Measurements from ENCODE around the gene OR2T1.
"Not testable (repeated sequence)": the region's sequence is repeated elsewhere in the genome, so short reads cannot be mapped to it uniquely, and the experiment has no call there.

Gene OR2T1

DNA sequence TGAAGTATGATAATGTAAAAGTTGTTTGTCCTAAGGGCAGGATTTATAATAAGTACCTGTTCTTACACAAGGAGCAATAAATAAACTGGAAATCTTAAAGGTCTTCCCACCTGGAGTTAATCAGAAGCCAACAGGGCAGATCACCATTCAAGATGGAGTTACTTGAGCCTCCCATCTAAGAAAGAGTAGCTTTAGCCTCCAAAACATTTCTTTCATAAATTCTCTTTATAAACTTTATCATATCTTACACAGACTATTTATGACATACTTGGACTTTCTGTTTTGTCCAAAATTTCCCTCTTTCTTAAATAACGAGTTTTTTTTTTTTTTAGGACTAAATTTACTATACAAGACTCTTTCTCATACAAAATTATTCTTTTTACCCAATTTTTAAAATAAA, 18.5 kb downstream of the OR2T1 start:
- no peaks in the 10 kb centered on the region for H3K36me3 ChIP-seq (ENCODE audit: control insufficient read depth, insufficient read depth, low read length)
- DNase-seq (ENCODE audit: extremely low read depth, insufficient read length): no peak
- TF ChIP-seq, protein P1, sequence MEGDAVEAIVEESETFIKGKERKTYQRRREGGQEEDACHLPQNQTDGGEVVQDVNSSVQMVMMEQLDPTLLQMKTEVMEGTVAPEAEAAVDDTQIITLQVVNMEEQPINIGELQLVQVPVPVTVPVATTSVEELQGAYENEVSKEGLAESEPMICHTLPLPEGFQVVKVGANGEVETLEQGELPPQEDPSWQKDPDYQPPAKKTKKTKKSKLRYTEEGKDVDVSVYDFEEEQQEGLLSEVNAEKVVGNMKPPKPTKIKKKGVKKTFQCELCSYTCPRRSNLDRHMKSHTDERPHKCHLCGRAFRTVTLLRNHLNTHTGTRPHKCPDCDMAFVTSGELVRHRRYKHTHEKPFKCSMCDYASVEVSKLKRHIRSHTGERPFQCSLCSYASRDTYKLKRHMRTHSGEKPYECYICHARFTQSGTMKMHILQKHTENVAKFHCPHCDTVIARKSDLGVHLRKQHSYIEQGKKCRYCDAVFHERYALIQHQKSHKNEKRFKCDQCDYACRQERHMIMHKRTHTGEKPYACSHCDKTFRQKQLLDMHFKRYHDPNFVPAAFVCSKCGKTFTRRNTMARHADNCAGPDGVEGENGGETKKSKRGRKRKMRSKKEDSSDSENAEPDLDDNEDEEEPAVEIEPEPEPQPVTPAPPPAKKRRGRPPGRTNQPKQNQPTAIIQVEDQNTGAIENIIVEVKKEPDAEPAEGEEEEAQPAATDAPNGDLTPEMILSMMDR (IDR thresholded peaks at IDR 0.05; ENCODE audit: insufficient read depth, low read length, poor library complexity, severe bottlenecking): no peak
- H3K27me3 ChIP-seq (replicated peaks; ENCODE audit: control insufficient read depth, insufficient read depth, low read length): no peaks in the 10 kb centered on the region
- H3K4me3 ChIP-seq (replicated peaks; ENCODE audit: low read depth, low read length): no peak overlapping the region

DNA sequence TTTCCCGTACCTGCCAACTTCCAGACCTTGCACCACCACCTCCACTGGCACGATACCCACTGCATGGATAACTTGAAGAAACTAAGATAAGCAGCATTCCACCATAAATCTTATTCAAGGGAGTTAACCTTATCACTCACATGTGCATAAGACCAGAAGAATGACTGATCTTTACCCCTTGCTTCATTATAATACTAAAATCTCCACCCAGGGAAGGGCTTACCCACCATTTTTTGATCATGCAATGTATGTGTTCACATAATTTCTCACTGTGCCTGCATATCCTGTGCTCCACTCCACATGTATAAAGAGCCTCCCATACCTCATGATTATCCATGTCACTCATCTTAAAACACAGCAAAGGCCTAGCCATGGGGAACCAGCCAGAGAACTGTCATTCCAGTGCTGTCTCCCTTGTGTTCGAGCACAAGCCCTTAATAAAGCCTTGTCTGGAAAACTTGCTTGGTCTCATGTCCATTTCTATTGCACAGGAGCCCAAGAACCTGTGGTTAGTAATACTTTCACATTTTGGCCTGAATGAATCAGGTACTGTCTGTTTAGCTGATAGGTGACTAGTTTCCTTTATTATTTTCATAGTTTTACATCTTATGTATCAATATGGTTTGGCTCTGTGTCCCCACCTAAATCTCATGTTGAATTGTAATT, 24.8 kb downstream of the OR2T1 start:
- not testable (repeated sequence) for H3K36me3 ChIP-seq (ENCODE audit: control insufficient read depth, insufficient read depth, low read length); H3K27me3 ChIP-seq (replicated peaks; ENCODE audit: control insufficient read depth, insufficient read depth, low read length); DNase-seq (ENCODE audit: extremely low read depth, insufficient read length); H3K4me3 ChIP-seq (replicated peaks; ENCODE audit: low read depth, low read length)

DNA sequence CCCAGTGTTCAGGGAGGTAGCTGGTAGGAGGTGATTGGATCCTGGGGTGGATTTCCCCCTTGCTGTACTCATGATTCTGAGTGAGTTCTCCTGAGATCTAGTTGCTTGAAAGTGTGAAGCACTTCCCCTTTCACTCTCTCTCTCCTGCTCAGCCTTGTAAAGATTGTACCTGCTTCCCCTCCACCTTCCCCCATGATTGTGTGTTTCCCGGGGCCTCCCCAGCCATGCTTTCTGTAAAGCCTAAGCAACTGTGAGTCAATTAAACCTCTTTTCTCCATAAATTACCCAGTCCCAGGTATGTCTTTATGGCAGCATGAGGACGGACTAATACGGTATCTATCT, 25.3 kb downstream of the OR2T1 start:
- not testable (repeated sequence) for H3K4me3 ChIP-seq (replicated peaks; ENCODE audit: low read depth, low read length); H3K27me3 ChIP-seq (replicated peaks; ENCODE audit: control insufficient read depth, insufficient read depth, low read length); H3K36me3 ChIP-seq (ENCODE audit: control insufficient read depth, insufficient read depth, low read length); DNase-seq (ENCODE audit: extremely low read depth, insufficient read length)

GRCh38 chr1:248431683-248432082, 28.8 kb downstream of the OR2T1 start:
- not testable (repeated sequence) for H3K36me3 ChIP-seq (ENCODE audit: control insufficient read depth, insufficient read depth, low read length); H3K4me3 ChIP-seq (replicated peaks; ENCODE audit: low read depth, low read length); DNase-seq (ENCODE audit: extremely low read depth, insufficient read length); H3K27me3 ChIP-seq (replicated peaks; ENCODE audit: control insufficient read depth, insufficient read depth, low read length)

DNA sequence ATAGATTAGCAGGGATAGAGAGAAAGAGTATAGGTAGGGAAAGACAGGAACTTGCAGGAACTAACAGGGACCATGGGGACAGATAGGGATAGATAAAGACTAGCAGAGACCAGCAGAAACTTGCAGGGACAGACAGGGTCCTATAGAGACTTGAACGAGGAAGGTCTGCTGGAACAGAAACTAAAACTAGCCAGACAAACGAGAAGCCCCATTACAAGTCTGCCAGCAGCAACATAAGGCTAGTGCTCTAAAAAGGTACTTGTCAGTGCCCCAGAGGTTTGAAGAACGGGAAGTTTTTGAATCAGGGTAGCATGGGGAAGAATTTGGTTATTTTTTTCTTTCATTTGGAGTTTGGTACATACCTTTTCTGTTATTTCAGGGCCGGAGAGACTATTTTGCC, 29.4 kb downstream of the OR2T1 start:
- not testable (repeated sequence) for H3K4me3 ChIP-seq (replicated peaks; ENCODE audit: low read depth, low read length); DNase-seq (ENCODE audit: extremely low read depth, insufficient read length); H3K27me3 ChIP-seq (replicated peaks; ENCODE audit: control insufficient read depth, insufficient read depth, low read length); H3K36me3 ChIP-seq (ENCODE audit: control insufficient read depth, insufficient read depth, low read length)

- not testable (repeated sequence) for H3K27me3 ChIP-seq (replicated peaks; ENCODE audit: control insufficient read depth, insufficient read depth, low read length); H3K36me3 ChIP-seq (ENCODE audit: control insufficient read depth, insufficient read depth, low read length); DNase-seq (ENCODE audit: extremely low read depth, insufficient read length); H3K4me3 ChIP-seq (replicated peaks; ENCODE audit: low read depth, low read length)
Measured at GRCh38 chr1:248433811-248434415, 31.1 kb downstream of the OR2T1 start.

GRCh38 chr1:248434913-248435312, 32.1 kb downstream of the OR2T1 start:
- DNase-seq (ENCODE audit: extremely low read depth, insufficient read length); H3K36me3 ChIP-seq (ENCODE audit: control insufficient read depth, insufficient read depth, low read length); H3K4me3 ChIP-seq (replicated peaks; ENCODE audit: low read depth, low read length); H3K27me3 ChIP-seq (replicated peaks; ENCODE audit: control insufficient read depth, insufficient read depth, low read length): not testable (repeated sequence)

- DNase-seq (ENCODE audit: extremely low read depth, insufficient read length); H3K36me3 ChIP-seq (ENCODE audit: control insufficient read depth, insufficient read depth, low read length); H3K4me3 ChIP-seq (replicated peaks; ENCODE audit: low read depth, low read length); H3K27me3 ChIP-seq (replicated peaks; ENCODE audit: control insufficient read depth, insufficient read depth, low read length): not testable (repeated sequence)
Measured at GRCh38 chr1:248436303-248436702, 33.5 kb downstream of the OR2T1 start.

DNA sequence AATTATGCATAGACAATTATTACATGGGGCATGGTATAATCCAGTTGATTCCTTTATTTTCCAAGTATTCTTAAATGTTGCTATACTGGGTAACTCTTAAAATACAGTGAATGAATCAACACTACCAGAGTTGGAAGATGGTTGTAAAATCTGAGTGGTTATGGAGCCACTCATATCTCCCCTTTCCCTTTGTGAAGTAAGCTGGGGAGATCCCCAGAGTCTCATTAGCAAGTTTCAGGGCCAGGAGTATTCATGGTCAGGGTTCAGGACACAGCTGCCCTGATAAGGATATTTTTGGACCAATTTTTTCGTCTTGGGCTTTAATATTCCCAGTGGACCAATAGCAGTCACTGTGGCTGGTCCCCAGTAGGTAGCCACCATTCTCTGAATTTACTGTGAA, 35.8 kb downstream of the OR2T1 start:
- H3K27me3 ChIP-seq (replicated peaks; ENCODE audit: control insufficient read depth, insufficient read depth, low read length); H3K36me3 ChIP-seq (ENCODE audit: control insufficient read depth, insufficient read depth, low read length); H3K4me3 ChIP-seq (replicated peaks; ENCODE audit: low read depth, low read length); DNase-seq (ENCODE audit: extremely low read depth, insufficient read length): not testable (repeated sequence)

DNA sequence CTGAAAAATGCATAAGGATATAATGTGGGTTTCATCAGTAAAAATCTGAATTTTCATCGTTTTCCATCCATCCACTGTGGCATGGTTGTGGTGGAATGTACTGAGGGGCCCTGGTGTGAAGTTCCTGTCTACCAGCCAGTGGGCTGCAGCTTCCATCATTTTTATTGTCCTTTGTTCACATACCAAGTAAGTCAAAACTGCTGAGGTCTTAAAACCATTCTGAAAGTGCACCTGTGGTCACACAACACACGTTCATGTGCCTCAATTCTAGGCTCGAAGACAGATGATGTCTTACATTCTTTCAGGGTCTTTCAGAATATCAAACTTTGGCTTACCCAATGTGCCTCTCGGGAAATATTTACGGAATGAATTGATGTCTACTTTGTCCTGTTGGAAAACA, 36.4 kb downstream of the OR2T1 start:
- not testable (repeated sequence) for H3K27me3 ChIP-seq (replicated peaks; ENCODE audit: control insufficient read depth, insufficient read depth, low read length); H3K36me3 ChIP-seq (ENCODE audit: control insufficient read depth, insufficient read depth, low read length); DNase-seq (ENCODE audit: extremely low read depth, insufficient read length); H3K4me3 ChIP-seq (replicated peaks; ENCODE audit: low read depth, low read length)

DNA sequence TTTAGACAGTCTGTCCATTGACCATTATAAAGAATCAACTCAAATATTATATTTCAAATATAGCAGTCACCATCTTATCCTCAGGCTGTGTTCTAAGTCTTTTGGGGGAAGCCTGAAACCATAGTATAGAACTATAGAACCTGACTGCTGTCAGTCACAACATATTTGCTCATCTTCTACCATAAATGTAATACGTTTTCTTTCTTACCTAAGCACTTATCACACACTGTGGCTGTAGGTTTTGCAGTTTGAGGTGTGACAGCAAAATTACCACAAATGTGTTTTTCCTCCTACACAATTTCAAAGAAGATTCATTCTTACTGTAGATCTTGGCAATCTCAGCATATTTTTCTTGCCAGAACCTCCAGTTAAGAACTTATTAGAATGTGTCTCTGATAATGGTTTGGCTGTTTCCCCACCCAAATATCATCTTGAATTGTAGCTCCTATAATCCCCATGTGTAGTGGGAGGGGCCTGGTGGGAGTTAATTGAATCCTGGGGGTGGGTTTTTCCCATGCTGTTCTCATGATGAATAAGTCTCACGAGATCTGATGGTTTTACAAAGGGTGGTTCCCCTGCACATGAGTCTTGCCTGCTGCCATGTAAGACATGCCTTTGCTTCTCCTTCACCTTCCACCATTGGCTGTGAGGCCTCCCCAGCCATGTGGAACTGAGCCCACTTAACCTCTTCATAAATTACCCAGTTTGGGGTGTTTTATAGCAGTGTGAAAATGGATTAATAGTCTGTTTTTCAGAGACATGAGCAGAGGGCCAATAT, 39.8 kb downstream of the OR2T1 start:
- H3K4me3 ChIP-seq (replicated peaks; ENCODE audit: low read depth, low read length); H3K36me3 ChIP-seq (ENCODE audit: control insufficient read depth, insufficient read depth, low read length); DNase-seq (ENCODE audit: extremely low read depth, insufficient read length); H3K27me3 ChIP-seq (replicated peaks; ENCODE audit: control insufficient read depth, insufficient read depth, low read length): not testable (repeated sequence)

GRCh38 chr1:248444603-248445002, 41.8 kb downstream of the OR2T1 start:
- H3K4me3 ChIP-seq (replicated peaks; ENCODE audit: low read depth, low read length); H3K36me3 ChIP-seq (ENCODE audit: control insufficient read depth, insufficient read depth, low read length); H3K27me3 ChIP-seq (replicated peaks; ENCODE audit: control insufficient read depth, insufficient read depth, low read length); DNase-seq (ENCODE audit: extremely low read depth, insufficient read length): not testable (repeated sequence)

DNA sequence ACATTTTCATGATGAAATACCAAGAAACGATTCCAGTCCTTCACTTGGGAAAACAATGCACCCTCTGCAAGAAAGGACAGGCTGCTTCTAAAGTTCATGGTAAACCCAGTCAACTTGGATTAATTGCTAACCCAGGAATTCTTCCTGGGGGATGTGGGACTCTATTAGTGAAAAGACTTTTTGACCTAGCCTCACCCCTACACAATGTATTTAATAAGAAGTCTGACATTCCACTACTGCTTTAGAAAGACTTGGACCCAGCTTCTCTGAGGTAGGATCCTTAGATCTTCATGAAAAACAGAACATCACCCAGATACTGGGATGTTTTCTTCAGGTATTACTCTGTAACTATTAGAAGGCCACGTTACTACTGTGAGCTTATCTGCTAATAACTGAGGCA, 42.6 kb downstream of the OR2T1 start, which contains the start of gene OR2T2:
Gene OR2T2 (plus strand): TSS at position 239 of the 400 bp plus-strand sequence. CDS start 7,161 bp downstream, outside the sequence.
- H3K27me3 ChIP-seq (replicated peaks; ENCODE audit: control insufficient read depth, insufficient read depth, low read length); DNase-seq (ENCODE audit: extremely low read depth, insufficient read length); H3K4me3 ChIP-seq (replicated peaks; ENCODE audit: low read depth, low read length); H3K36me3 ChIP-seq (ENCODE audit: control insufficient read depth, insufficient read depth, low read length): not testable (repeated sequence)

All from GM06990 (cell line).